ENCODE data around the gene E4F1.

- TF ChIP-seq CTCF (IDR thresholded peaks at IDR 0.05) (no peak), POLR2A (IDR thresholded peaks at IDR 0.05) (no peak)
Measured at GRCh38 chr16:2211923-2212347, 11.5 kb upstream of the E4F1 start.

Data from tibial nerve (tissue), 3 donors.